SHP77 (cell line): ENCODE measurements around the gene OR2T34.
"Not testable (repeated sequence)": the region's sequence is repeated elsewhere in the genome, so short reads cannot be mapped to it uniquely, and the experiment has no call there.

Source experiments
- DNase-seq, 2 experiments: peaks; one replicate each; lab custom pipeline; 2025; lab: John Stamatoyannopoulos, UW

OR2T34 gene

GRCh38 chr1:248562672-248563071, 11.9 kb downstream of the OR2T34 start, which contains the start of gene OR2T29:
Gene OR2T29, minus strand, starts transcription at chr1:248562772. Its CDS starts 3,281 bp downstream, at chr1:248559491.
- DNase-seq, result not testable (repeated sequence)

GRCh38 chr1:248551027-248551426, 23.5 kb downstream of the OR2T34 start:
- DNase-seq, result not testable (repeated sequence)

- not testable (repeated sequence) for DNase-seq
Measured at GRCh38 chr1:248547383-248547782, 27.2 kb downstream of the OR2T34 start.

GRCh38 chr1:248537449-248537848, 37.1 kb downstream of the OR2T34 start:
- DNase-seq, result not testable (repeated sequence)
